BJ (cell line): Measurements from ENCODE around the gene CASP8. TPM values are rescaled to one million over a fixed set of nuclear protein-coding genes. Genes with fewer than 3 reads are reported as not detected.
"Not testable (repeated sequence)": the region's sequence is repeated elsewhere in the genome, so short reads cannot be mapped to it uniquely, and the experiment has no call there.

Experiments
- CTCF ChIA-PET: fragments of 350-600 bp; formaldehyde crosslinking; extraction: SDS; loops from one replicate; lab custom pipeline; 2021; ENCODE audit warnings: antibody characterized with exemption, inconsistent platforms; lab: Yijun Ruan, JAX
- POLR2A ChIA-PET: fragments of 300-600 bp; sonication (Branson Sonifier 250); formaldehyde crosslinking; extraction: SDS; loops from one replicate; lab custom pipeline; 2021; ENCODE audit warnings: antibody characterized with exemption; lab: Charles Lee
- DNase-seq: peaks from one replicate; pipeline ENCODE4 v3.0.0-alpha.2; 2011; ENCODE audit warnings: low read depth
- H3K27me3 ChIP-seq: 2 replicates; pipeline ENCODE4 v1.6.0; 2011; ENCODE audit warnings: low read length; ENCODE audit not compliant: control insufficient read depth, insufficient read depth
- H3K36me3 ChIP-seq: 2 replicates; pipeline ENCODE4 v1.5.1; 2011; ENCODE audit warnings: low read length; ENCODE audit not compliant: control insufficient read depth, insufficient read depth
- H3K4me3 ChIP-seq: 2 replicates; pipeline ENCODE4 v1.5.1; 2011; ENCODE audit warnings: low read depth, mild to moderate bottlenecking, control low read depth, low read length
- polyA plus RNA-seq: library from polyadenylated mRNA; depleted of rRNA; stranded (reverse); fragments of >200 nt; gene quantifications from 2 replicates; pipeline ENCODE4 v1.2.3, GENCODE V29; 2011
- TF ChIP-seq, protein P1 (sequence below): IDR thresholded peaks from 2 replicates; pipeline ENCODE4 v1.5.1; 2011; ENCODE audit warnings: low read depth, mild to moderate bottlenecking, control low read depth, inconsistent platforms, low read length, moderate library complexity; ENCODE audit not compliant: insufficient read depth

Gene CASP8
- polyA plus RNA-seq, 1 experiment: 10.3 TPM

DNA sequence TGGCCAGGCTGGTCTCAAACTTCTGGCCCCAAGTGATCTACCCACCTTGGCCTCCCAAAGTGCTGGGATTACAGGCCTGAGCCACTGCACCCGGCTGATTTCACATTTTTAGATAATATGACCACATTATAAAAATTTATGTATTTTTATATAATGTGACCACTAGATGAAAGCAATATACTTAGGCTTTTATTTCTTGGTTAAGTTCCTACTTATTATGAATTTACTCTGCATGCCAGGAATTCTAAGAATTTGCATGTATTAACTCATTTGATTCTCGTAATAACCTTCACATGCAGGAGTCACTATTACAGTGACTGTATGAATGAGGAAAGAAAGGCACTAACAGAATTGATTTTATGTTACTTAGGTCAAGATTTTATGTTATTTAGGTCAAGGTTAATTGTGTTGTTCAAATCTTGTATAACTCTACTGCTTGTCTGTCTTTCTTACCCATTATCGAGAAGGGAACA, 25.6 kb upstream of the CASP8 start:
- H3K36me3 ChIP-seq: no peaks in the 10 kb centered on the region
- no peaks in the 10 kb centered on the region for H3K27me3 ChIP-seq
- H3K4me3 ChIP-seq: no peak overlapping the region
- no peak for DNase-seq
- TF ChIP-seq, protein P1, sequence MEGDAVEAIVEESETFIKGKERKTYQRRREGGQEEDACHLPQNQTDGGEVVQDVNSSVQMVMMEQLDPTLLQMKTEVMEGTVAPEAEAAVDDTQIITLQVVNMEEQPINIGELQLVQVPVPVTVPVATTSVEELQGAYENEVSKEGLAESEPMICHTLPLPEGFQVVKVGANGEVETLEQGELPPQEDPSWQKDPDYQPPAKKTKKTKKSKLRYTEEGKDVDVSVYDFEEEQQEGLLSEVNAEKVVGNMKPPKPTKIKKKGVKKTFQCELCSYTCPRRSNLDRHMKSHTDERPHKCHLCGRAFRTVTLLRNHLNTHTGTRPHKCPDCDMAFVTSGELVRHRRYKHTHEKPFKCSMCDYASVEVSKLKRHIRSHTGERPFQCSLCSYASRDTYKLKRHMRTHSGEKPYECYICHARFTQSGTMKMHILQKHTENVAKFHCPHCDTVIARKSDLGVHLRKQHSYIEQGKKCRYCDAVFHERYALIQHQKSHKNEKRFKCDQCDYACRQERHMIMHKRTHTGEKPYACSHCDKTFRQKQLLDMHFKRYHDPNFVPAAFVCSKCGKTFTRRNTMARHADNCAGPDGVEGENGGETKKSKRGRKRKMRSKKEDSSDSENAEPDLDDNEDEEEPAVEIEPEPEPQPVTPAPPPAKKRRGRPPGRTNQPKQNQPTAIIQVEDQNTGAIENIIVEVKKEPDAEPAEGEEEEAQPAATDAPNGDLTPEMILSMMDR: no peak
- CTCF ChIA-PET: interaction anchor here (1.0 to 1.1 kb wide), 2 partner anchors 130 to 345 kb away, joined by 3 to 5 read pairs; partner anchors contain the start of genes NIF3L1 and PPIL3
- POLR2A ChIA-PET: no interaction called here

DNA sequence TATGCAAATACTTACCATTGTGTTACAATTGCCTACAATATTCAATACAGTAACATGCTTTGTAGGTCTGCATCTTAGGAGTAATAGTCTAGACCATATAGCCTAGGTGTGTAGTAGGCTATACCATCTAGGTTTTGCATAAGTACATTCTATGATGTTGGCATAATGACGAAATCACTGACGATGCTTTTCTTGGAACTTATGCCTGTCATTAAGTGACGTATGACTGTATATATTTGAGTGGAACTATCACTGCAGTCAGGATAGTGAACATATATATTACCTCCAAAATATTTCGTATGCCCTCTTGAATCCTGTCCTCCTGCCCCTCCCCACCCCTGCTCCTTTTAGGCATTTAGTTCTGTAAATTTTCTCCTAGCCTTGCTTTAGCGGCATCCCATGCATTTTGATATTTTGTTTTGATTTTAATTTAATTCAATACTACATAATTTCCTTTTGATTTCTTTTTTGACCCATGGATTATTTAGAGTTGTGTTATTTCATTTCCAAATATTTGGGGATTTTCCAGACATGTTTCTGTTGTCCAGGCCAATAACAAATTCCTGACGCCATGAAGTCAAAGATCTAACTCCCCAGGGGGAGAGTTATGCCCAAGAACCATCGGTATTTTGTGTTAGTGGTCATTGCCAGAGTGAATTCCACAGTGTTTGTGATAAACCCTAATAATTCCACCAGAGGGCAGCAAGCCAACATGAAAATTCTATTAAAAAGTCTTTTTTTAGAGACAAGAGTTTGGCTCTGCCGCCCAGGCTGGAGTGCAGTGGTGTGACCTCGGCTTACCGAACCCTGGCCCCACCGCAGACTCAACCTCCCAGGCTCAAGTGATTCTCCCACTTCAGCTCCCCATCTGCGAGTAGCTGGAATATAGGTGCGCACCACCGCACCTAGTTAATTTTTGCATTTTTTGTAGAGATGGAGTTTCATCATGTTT, 24.2 kb upstream of the CASP8 start:
- TF ChIP-seq, protein P1: peak; percentile 51
- no peak for DNase-seq
- ChIA-PET CTCF (interaction anchor here (0.7 to 1.8 kb wide), 11 partner anchors 9 to 462 kb away, joined by 3 to 5 read pairs (median 4); partner anchors contain the start of genes CASP10, MPP4, NIF3L1 and PPIL3), POLR2A (no interaction called here)
- Histone ChIP-seq H3K36me3 (no peaks in the 10 kb centered on the region), H3K27me3 (no peaks in the 10 kb centered on the region), H3K4me3 (no peak overlapping the region)

- DNase-seq: no peak
- Histone ChIP-seq H3K36me3 (no peaks in the 10 kb centered on the region), H3K4me3 (no peak overlapping the region), H3K27me3 (no peaks in the 10 kb centered on the region)
- CTCF ChIA-PET: interaction anchor here (0.7 to 1.8 kb wide), 7 partner anchors 17 to 941 kb away, joined by 3 to 5 read pairs (median 4); no protein-coding TSS in a partner anchor
- POLR2A ChIA-PET: no interaction called here
- TF ChIP-seq, protein P1: no peak
These were observed 22.7 kb upstream of the CASP8 start for GRCh38 chr2:201237486-201238123.

GRCh38 chr2:201239167-201239935, 21.0 kb upstream of the CASP8 start:
- DNase-seq, H3K4me3 ChIP-seq, H3K36me3 ChIP-seq, H3K27me3 ChIP-seq, POLR2A ChIA-PET, CTCF ChIA-PET: not testable (repeated sequence)

- POLR2A ChIA-PET: no interaction called here
- DNase-seq: no peak
- Histone ChIP-seq H3K27me3 (no peaks in the 10 kb centered on the region), H3K36me3 (no peaks in the 10 kb centered on the region), H3K4me3 (no peak overlapping the region)
- CTCF ChIA-PET: interaction anchor here (1.0 kb wide), 1 partner anchor 10 kb away, joined by 3 read pairs; no protein-coding TSS in a partner anchor
- TF ChIP-seq, protein P1: no peak
These were observed 17.6 kb upstream of the CASP8 start for GRCh38 chr2:201242571-201243277.
